Body of pancreas (tissue), 4 donors: ENCODE results near the gene MAD1L1.

Source experiments
- CTCF ChIP-seq, 7 experiments: fragments of 450-650 bp in 4 of 7; fragments of 200-600 bp in 3 of 7; sonication (generic) in 3 of 7; IDR thresholded peaks; one replicate each; pipeline ENCODE4 v1.5.1; 2016 to 2019; ENCODE audit warnings: antibody characterized with exemption in 7 of 7
- POLR2A ChIP-seq, 3 donors: fragments of 450-650 bp; IDR thresholded peaks; one replicate each; pipeline ENCODE4 v1.6.1; 2016; ENCODE audit warnings: antibody characterized with exemption in 3 of 3, mild to moderate bottlenecking in 2 of 3

- TF ChIP-seq POLR2A (IDR thresholded peaks at IDR 0.05) = no peak
- no peak for TF ChIP-seq CTCF (IDR thresholded peaks at IDR 0.05)
Measured at GRCh38 chr7:1920881-1921280, 311.9 kb downstream of the MAD1L1 start.
